ENCODE results near the gene COL5A3.

DNA sequence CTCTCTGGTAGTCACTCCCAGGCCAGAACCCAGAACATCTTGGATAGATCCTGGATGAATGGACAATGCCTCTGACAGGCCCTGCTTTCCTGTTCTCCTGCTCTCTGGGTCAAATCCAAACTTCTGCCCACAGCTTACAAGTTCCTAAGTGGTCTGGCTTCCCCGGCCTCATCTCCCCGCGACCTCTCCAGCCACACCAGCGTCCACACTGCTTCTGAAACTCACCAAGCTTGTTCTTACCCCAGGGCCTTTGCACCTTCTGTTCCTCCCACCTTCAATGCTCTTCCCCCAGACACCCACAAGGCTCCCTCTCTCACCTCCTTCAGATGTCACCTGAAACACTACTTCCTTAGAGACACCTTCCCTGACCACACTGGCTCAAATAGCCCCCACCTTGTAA lies 77.5 kb downstream of the COL5A3 start:
- TF ChIP-seq, protein P1, sequence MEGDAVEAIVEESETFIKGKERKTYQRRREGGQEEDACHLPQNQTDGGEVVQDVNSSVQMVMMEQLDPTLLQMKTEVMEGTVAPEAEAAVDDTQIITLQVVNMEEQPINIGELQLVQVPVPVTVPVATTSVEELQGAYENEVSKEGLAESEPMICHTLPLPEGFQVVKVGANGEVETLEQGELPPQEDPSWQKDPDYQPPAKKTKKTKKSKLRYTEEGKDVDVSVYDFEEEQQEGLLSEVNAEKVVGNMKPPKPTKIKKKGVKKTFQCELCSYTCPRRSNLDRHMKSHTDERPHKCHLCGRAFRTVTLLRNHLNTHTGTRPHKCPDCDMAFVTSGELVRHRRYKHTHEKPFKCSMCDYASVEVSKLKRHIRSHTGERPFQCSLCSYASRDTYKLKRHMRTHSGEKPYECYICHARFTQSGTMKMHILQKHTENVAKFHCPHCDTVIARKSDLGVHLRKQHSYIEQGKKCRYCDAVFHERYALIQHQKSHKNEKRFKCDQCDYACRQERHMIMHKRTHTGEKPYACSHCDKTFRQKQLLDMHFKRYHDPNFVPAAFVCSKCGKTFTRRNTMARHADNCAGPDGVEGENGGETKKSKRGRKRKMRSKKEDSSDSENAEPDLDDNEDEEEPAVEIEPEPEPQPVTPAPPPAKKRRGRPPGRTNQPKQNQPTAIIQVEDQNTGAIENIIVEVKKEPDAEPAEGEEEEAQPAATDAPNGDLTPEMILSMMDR (conservative IDR thresholded peaks at IDR 0.05; ENCODE audit: low read depth in 2 of 2), result no peak
- TF ChIP-seq CREB1 (CRISPR knock-in tag; IDR thresholded peaks at IDR 0.05; ENCODE audit: low read depth), result no peak
- no peak for TF ChIP-seq POLR2AphosphoS5 (IDR thresholded peaks at IDR 0.05; ENCODE audit: low read depth)
- no peak for TF ChIP-seq NANOG (IDR thresholded peaks at IDR 0.05; ENCODE audit: borderline replicate concordance)
- TF ChIP-seq EZH2 (IDR thresholded peaks at IDR 0.05; ENCODE audit: low read depth, unreplicated experiment), result no peak
- TF ChIP-seq, protein P2, sequence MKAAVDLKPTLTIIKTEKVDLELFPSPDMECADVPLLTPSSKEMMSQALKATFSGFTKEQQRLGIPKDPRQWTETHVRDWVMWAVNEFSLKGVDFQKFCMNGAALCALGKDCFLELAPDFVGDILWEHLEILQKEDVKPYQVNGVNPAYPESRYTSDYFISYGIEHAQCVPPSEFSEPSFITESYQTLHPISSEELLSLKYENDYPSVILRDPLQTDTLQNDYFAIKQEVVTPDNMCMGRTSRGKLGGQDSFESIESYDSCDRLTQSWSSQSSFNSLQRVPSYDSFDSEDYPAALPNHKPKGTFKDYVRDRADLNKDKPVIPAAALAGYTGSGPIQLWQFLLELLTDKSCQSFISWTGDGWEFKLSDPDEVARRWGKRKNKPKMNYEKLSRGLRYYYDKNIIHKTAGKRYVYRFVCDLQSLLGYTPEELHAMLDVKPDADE (IDR thresholded peaks at IDR 0.05), result no peak
- no peak for TF ChIP-seq EZH2phosphoT487 (IDR thresholded peaks at IDR 0.05; ENCODE audit: unreplicated experiment)
- TF ChIP-seq ZNF331 (CRISPR knock-in tag; IDR thresholded peaks at IDR 0.05; ENCODE audit: low read depth), result no peak
